H1 (cell line): Measurements from ENCODE around the gene PNMA1. TPM values are rescaled to one million over a fixed set of nuclear protein-coding genes. Genes with fewer than 3 reads are reported as not detected.

Experiments
- CTCF ChIA-PET: fragments of 300-600 bp; sonication (Branson Sonifier 250); formaldehyde crosslinking; loops from one replicate; lab custom pipeline; 2021; ENCODE audit not compliant: partially characterized antibody; lab: Charles Lee
- POLR2A ChIA-PET: fragments of 300-600 bp; sonication (Branson Sonifier 250); formaldehyde crosslinking; loops from one replicate; lab custom pipeline; 2021; ENCODE audit warnings: inconsistent platforms; ENCODE audit not compliant: partially characterized antibody; lab: Charles Lee
- DNase-seq, 2 experiments: peaks; one replicate each; pipeline versions ENCODE4 v3.0.0 to v3.0.0-alpha.2; 2010 to 2022; ENCODE audit warnings: low spot score in 2 of 2, low read depth in 1 of 2, mixed read lengths in 1 of 2
- FAIRE-seq: peaks from 2 replicates; lab custom pipeline; 2011; peaks lifted over from hg19 to GRCh38; lab: Jason Lieb, UNC
- H2AFZ ChIP-seq: 2 replicates; pipeline ENCODE4 v1.8.1; 2012; ENCODE audit warnings: low read length, inconsistent platforms
- H2AK5ac ChIP-seq: 2 replicates; pipeline ENCODE4 v1.6.1; 2013; ENCODE audit warnings: low read depth, low read length
- H2BK120ac ChIP-seq: replicated peaks from 2 replicates; pipeline ENCODE3; 2013; ENCODE audit warnings: low read depth, low read length, inconsistent platforms
- H2BK12ac ChIP-seq: 2 replicates; pipeline ENCODE4 v1.6.1; 2013; ENCODE audit warnings: low read depth, low read length
- H2BK15ac ChIP-seq: 2 replicates; pipeline ENCODE4 v1.6.1; 2013; ENCODE audit warnings: low read length
- H2BK20ac ChIP-seq: 2 replicates; pipeline ENCODE4 v1.6.1; 2013; ENCODE audit warnings: low read length
- H2BK5ac ChIP-seq: 2 replicates; pipeline ENCODE4 v1.6.1; 2013; ENCODE audit warnings: low read depth, low read length
- H3K14ac ChIP-seq: 2 replicates; pipeline ENCODE4 v1.6.1; 2013; ENCODE audit warnings: inconsistent platforms; ENCODE audit not compliant: insufficient read length
- H3K18ac ChIP-seq: 2 replicates; pipeline ENCODE4 v1.6.1; 2013; ENCODE audit warnings: low read length; ENCODE audit errors: extremely low read depth
- H3K23ac ChIP-seq: 2 replicates; pipeline ENCODE4 v1.6.1; 2013; ENCODE audit warnings: inconsistent platforms; ENCODE audit not compliant: insufficient read length
- H3K23me2 ChIP-seq: 2 replicates; pipeline ENCODE4 v1.6.1; 2013; ENCODE audit warnings: low read depth, low read length
- H3K27ac ChIP-seq: 2 replicates; pipeline ENCODE4 v1.6.1; 2011; ENCODE audit warnings: low read depth, low read length, inconsistent platforms
- H3K27me3 ChIP-seq, 4 experiments: replicated peaks in 1 of 4; 1 replicate in 1 of 4; 2 replicates in 3 of 4; pipeline versions ENCODE4 v1.6.1 to v1.8.1; 2011 to 2013; ENCODE audit warnings: low read length in 3 of 4, mild to moderate bottlenecking in 3 of 4, inconsistent platforms in 2 of 4, mixed read lengths in 2 of 4, moderate library complexity in 1 of 4; ENCODE audit not compliant: control insufficient read depth in 3 of 4, insufficient read depth in 3 of 4; ENCODE audit errors: extremely low read depth in 1 of 4
- H3K36me3 ChIP-seq, 4 experiments: 2 replicates each; pipeline versions ENCODE4 v1.6.1 to v1.8.1; 2011 to 2013; ENCODE audit warnings: mild to moderate bottlenecking in 4 of 4, low read length in 3 of 4, moderate library complexity in 2 of 4, control low read depth in 1 of 4, inconsistent platforms in 1 of 4; ENCODE audit not compliant: insufficient read depth in 4 of 4, control insufficient read depth in 2 of 4
- H3K4ac ChIP-seq: replicated peaks from 2 replicates; pipeline ENCODE3; 2013; ENCODE audit warnings: low read length, low read depth, mixed read lengths, inconsistent platforms; ENCODE audit not compliant: insufficient read length
- H3K4me1 ChIP-seq, 4 experiments: replicated peaks in 1 of 4; 1 replicate in 1 of 4; 2 replicates in 3 of 4; pipeline versions ENCODE4 v1.6.1 to v1.8.1; 2011 to 2013; ENCODE audit warnings: low read length in 3 of 4, inconsistent platforms in 2 of 4, mixed read lengths in 1 of 4; ENCODE audit not compliant: insufficient read depth in 4 of 4, control insufficient read depth in 3 of 4
- H3K4me2 ChIP-seq, 2 experiments: 2 replicates each; pipeline versions ENCODE4 v1.6.1 to v1.8.1; 2011 to 2013; ENCODE audit warnings: low read depth in 2 of 2, low read length in 2 of 2, control low read depth in 1 of 2, inconsistent platforms in 1 of 2, mild to moderate bottlenecking in 1 of 2; ENCODE audit not compliant: insufficient read depth in 1 of 2
- H3K4me3 ChIP-seq, 4 experiments: fragments of 200-600, 300-600 bp in 1 of 4; sonication (generic), shearing (Covaris generic), sonication (Bioruptor Twin) in 1 of 4; 2 replicates each; pipeline versions ENCODE4 v1.5.1 to v1.8.1; 2011 to 2016; ENCODE audit warnings: low read length in 4 of 4, low read depth in 3 of 4, control low read depth in 2 of 4, inconsistent platforms in 2 of 4, mild to moderate bottlenecking in 2 of 4, mixed read lengths in 1 of 4, moderate library complexity in 1 of 4; ENCODE audit not compliant: insufficient read depth in 2 of 4; ENCODE audit errors: extremely low read depth in 1 of 4
- H3K56ac ChIP-seq: replicated peaks from 2 replicates; pipeline ENCODE3; 2013; ENCODE audit warnings: low read depth, mild to moderate bottlenecking, mixed read lengths, low read length, inconsistent platforms; ENCODE audit not compliant: insufficient read length
- H3K79me1 ChIP-seq: 2 replicates; pipeline ENCODE4 v1.6.1; 2013; ENCODE audit warnings: low read depth, low read length, control low read depth
- H3K79me2 ChIP-seq, 2 experiments: 2 replicates each; pipeline versions ENCODE4 v1.6.1 to v1.8.1; 2012 to 2013; ENCODE audit warnings: low read length in 2 of 2, mild to moderate bottlenecking in 2 of 2, inconsistent platforms in 1 of 2; ENCODE audit not compliant: insufficient read depth in 2 of 2, control insufficient read depth in 1 of 2
- H3K9ac ChIP-seq, 4 experiments: replicated peaks in 1 of 4; 1 replicate in 1 of 4; 2 replicates in 3 of 4; pipeline versions ENCODE4 v1.6.1 to v1.8.1; 2011 to 2013; ENCODE audit warnings: low read depth in 3 of 4, low read length in 3 of 4, control low read depth in 2 of 4, mild to moderate bottlenecking in 2 of 4, moderate library complexity in 2 of 4, inconsistent platforms in 1 of 4; ENCODE audit errors: extremely low read depth in 1 of 4
- H3K9me3 ChIP-seq, 2 experiments: 2 replicates each; pipeline versions ENCODE4 v1.6.1 to v1.8.1; 2012 to 2013; ENCODE audit warnings: mild to moderate bottlenecking in 2 of 2, moderate library complexity in 2 of 2, control low read depth in 1 of 2, inconsistent platforms in 1 of 2, low read depth in 1 of 2, low read length in 1 of 2, mixed read lengths in 1 of 2; ENCODE audit not compliant: insufficient read depth in 2 of 2
- H4K20me1 ChIP-seq, 2 experiments: replicated peaks in 1 of 2; 2 replicates each; pipeline versions ENCODE3 to v1.8.1; 2011 to 2013; ENCODE audit warnings: inconsistent platforms in 2 of 2, low read length in 2 of 2, mild to moderate bottlenecking in 1 of 2; ENCODE audit not compliant: insufficient read depth in 2 of 2, control insufficient read depth in 1 of 2
- H4K5ac ChIP-seq: 2 replicates; pipeline ENCODE4 v1.6.1; 2013; ENCODE audit warnings: low read length, low read depth, mixed read lengths, inconsistent platforms; ENCODE audit not compliant: insufficient read length
- H4K8ac ChIP-seq: 2 replicates; pipeline ENCODE4 v1.8.0; 2013; ENCODE audit warnings: mild to moderate bottlenecking, moderate library complexity, low read length, inconsistent platforms; ENCODE audit not compliant: insufficient read depth; ENCODE audit errors: extremely low read depth
- H4K91ac ChIP-seq: replicated peaks from 2 replicates; pipeline ENCODE3; 2013; ENCODE audit warnings: low read length, mixed read lengths, inconsistent platforms; ENCODE audit not compliant: insufficient read length
- CBX5 ChIP-seq: fragments of 300-800, 300-1000 bp; sonication (generic); IDR thresholded peaks from 2 replicates; pipeline ENCODE4 v1.7.1; 2016; ENCODE audit warnings: antibody characterized with exemption, low read length, low read depth
- CHD2 ChIP-seq: IDR thresholded peaks from 2 replicates; pipeline ENCODE4 v1.6.1; 2012; ENCODE audit warnings: low read length, improper control_type of control experiment
- CTBP2 ChIP-seq: IDR thresholded peaks from 2 replicates; pipeline ENCODE4 v1.7.0; 2011; ENCODE audit warnings: borderline replicate concordance, mild to moderate bottlenecking, moderate library complexity, mixed read lengths, low read length; ENCODE audit not compliant: insufficient read depth, insufficient read length
- KDM4A ChIP-seq: IDR thresholded peaks from one replicate; pipeline ENCODE4 v1.7.1; 2012; ENCODE audit warnings: low read depth, mild to moderate bottlenecking, moderate library complexity, low read length, inconsistent platforms; ENCODE audit not compliant: severe bottlenecking
- WGBS, 2 experiments: shearing (Covaris generic) in 1 of 2; methylation state at CpG; one replicate each; pipeline versions ENCODE4 v1.1.6 to v1.1.7; 2013 to 2015; ENCODE audit warnings: low lambda C conversion rate in 2 of 2, mixed read lengths in 2 of 2, inconsistent platforms in 1 of 2, low coverage in 1 of 2, missing lambda C conversion rate in 1 of 2; ENCODE audit not compliant: insufficient replicate concordance in 2 of 2, insufficient coverage in 1 of 2, insufficient read length in 1 of 2; ENCODE audit errors: extremely low coverage in 1 of 2, missing lambda C conversion rate in 1 of 2; 5-methylcytosine and 5-hydroxymethylcytosine counted together
- polyA plus RNA-seq, 7 experiments: library from polyadenylated mRNA; depleted of rRNA in 3 of 7; stranded (reverse) in 5 of 7; unstranded in 2 of 7; fragments of >200 nt in 5 of 7; fragments of 200-250 nt in 2 of 7; gene quantifications; 1 replicate in 5 of 7; 2 replicates in 1 of 7; 4 replicates in 1 of 7; pipeline versions ENCODE4 v1.2.1 to v1.2.3, GENCODE V29; 2011 to 2013; ENCODE audit warnings: missing spikeins in 2 of 7, mixed read lengths in 2 of 7
- total RNA-seq: library from RNA; stranded (reverse); fragmentation: NEBNext Ultra II Directional; extraction: Animal tissue kit (Norgen Biotek cat#: 25700); gene quantifications from 2 replicates; pipeline ENCODE4 v1.2.1, GENCODE V29; 2021

Gene PNMA1
- total and polyA plus RNA-seq, 2 of the 8 experiments (the other 6 are each of a cell fraction or from before 2014, with no cell fraction given), result 15.8 to 52.7 TPM

- WGBS, 2 experiments, result 92% methylated on average over 1 of the region's 1 CpG; no CpG with 5 or more reads in 1 of the 2 experiments
- H3K18ac ChIP-seq, result no peak overlapping the region
- H3K79me2 ChIP-seq, result peaks cover 0 to 32% of the 10 kb centered on the region in 2 experiments; a peak in 3 of 4 replicates
- TF ChIP-seq CHD2 (no peak), CBX5 (no peak), CTBP2 (no peak), KDM4A (no peak)
Observed at GRCh38 chr14:73757381-73757780, 43.2 kb upstream of the PNMA1 start.

More at GRCh38 chr14:73757381-73757780, 43.2 kb upstream of the PNMA1 start:
- peaks cover 11% of the 10 kb centered on the region for H3K23me2 ChIP-seq
- no peak overlapping the region for H2BK20ac ChIP-seq
- no peak overlapping the region for H3K14ac ChIP-seq
- H3K27ac ChIP-seq, result no peak overlapping the region
- no peak overlapping the region for H3K4me3 ChIP-seq
- H3K23ac ChIP-seq, result no peak overlapping the region
- DNase-seq (no peak), FAIRE-seq (no peak)
- no peak overlapping the region for H2AK5ac ChIP-seq
- CTCF ChIA-PET, result interaction anchor here (1.1 to 12.5 kb wide), 12 partner anchors 10 to 146 kb away, joined by 3 to 198 read pairs (median 10); no protein-coding TSS in a partner anchor
- no peak overlapping the region for H3K56ac ChIP-seq
- no peak overlapping the region for H2AFZ ChIP-seq
- H3K79me1 ChIP-seq, result peaks cover 4% of the 10 kb centered on the region
- peaks cover 11 to 42% (median 17%) of the 10 kb centered on the region in 4 experiments for H3K4me1 ChIP-seq
- no peak overlapping the region for H3K9ac ChIP-seq
- H3K36me3 ChIP-seq, result no peaks in the 10 kb centered on the region
- H3K4me2 ChIP-seq, result no peak overlapping the region; a peak in 1 of 4 replicates
- no peak overlapping the region for H4K8ac ChIP-seq
- no peaks in the 10 kb centered on the region for H3K9me3 ChIP-seq
- no peak overlapping the region for H4K91ac ChIP-seq
- H2BK15ac ChIP-seq, result no peak overlapping the region
- H2BK120ac ChIP-seq, result no peak overlapping the region
- POLR2A ChIA-PET, result interaction anchor here (1.1 to 3.6 kb wide), 3 partner anchors 9 to 29 kb away, joined by 3 to 26 read pairs (median 10); no protein-coding TSS in a partner anchor
- no peak overlapping the region for H2BK12ac ChIP-seq
- no peak overlapping the region for H4K5ac ChIP-seq
- no peak overlapping the region for H2BK5ac ChIP-seq
- H3K4ac ChIP-seq, result no peak overlapping the region
- H4K20me1 ChIP-seq, result peaks cover 11 to 14% of the 10 kb centered on the region in 2 experiments
- H3K27me3 ChIP-seq, result peaks cover 0 to 15% (median 10%) of the 10 kb centered on the region in 4 experiments; a peak in 5 of 7 replicates
